Muscle layer of colon (tissue), 2 donors: ENCODE measurements around the gene EIF4E3.
A peak's percentile ranks its signal among the peaks of the same experiment; 100 is the strongest.

ENCODE experiments used
- H3K27ac ChIP-seq: one replicate; pipeline ENCODE4 v1.7.0; 2013; ENCODE audit warnings: low read depth, mild to moderate bottlenecking, low read length, moderate library complexity
- H3K27me3 ChIP-seq, 2 donors: one replicate each; pipeline ENCODE4 v1.7.0; 2013; ENCODE audit warnings: low read length in 2 of 2, mild to moderate bottlenecking in 2 of 2; ENCODE audit not compliant: insufficient read depth in 2 of 2, control insufficient read depth in 1 of 2
- H3K36me3 ChIP-seq: one replicate; pipeline ENCODE4 v1.7.0; 2013; ENCODE audit warnings: mild to moderate bottlenecking, low read length; ENCODE audit not compliant: insufficient read depth
- H3K4me1 ChIP-seq: one replicate; pipeline ENCODE4 v1.7.0; 2013; ENCODE audit warnings: mild to moderate bottlenecking, low read length; ENCODE audit not compliant: insufficient read depth
- H3K4me3 ChIP-seq, 2 donors: one replicate each; pipeline ENCODE4 v1.7.0; 2013; ENCODE audit warnings: low read length in 2 of 2, low read depth in 1 of 2, mild to moderate bottlenecking in 1 of 2, moderate library complexity in 1 of 2
- H3K9ac ChIP-seq: one replicate; pipeline ENCODE4 v1.7.0; 2013; ENCODE audit warnings: low read length
- H3K9me3 ChIP-seq: one replicate; pipeline ENCODE4 v1.7.0; 2013; ENCODE audit warnings: mild to moderate bottlenecking, low read length
- donor health status: abdominal sarcoma.
- donor health status: Adenocarcinoma of cecum.

EIF4E3 gene

GRCh38 chr3:71662056-71662455 lies 63.1 kb downstream of the EIF4E3 start:
- Histone ChIP-seq H3K36me3 (no peaks in the 10 kb centered on the region), H3K4me1 (peaks cover 44% of the 10 kb centered on the region), H3K4me3 (no peak overlapping the region), H3K9ac (no peak overlapping the region), H3K27ac (no peak overlapping the region), H3K9me3 (no peaks in the 10 kb centered on the region), H3K27me3 (no peaks in the 10 kb centered on the region)

GRCh38 chr3:71659864-71660591 lies 65.2 kb downstream of the EIF4E3 start:
- peak overlapping the region; percentile 78 for H3K27ac ChIP-seq
- no peak overlapping the region for H3K4me3 ChIP-seq

GRCh38 chr3:71657831-71658530 lies 67.2 kb downstream of the EIF4E3 start:
- no peaks in the 10 kb centered on the region for H3K27me3 ChIP-seq
- H3K27ac ChIP-seq = peak overlapping the region; percentile 51
- H3K36me3 ChIP-seq = no peaks in the 10 kb centered on the region
- peak overlapping the region in 1 of 2 donors; percentile 28 for H3K4me3 ChIP-seq
- peaks cover 47% of the 10 kb centered on the region for H3K4me1 ChIP-seq
- H3K9ac ChIP-seq = no peak overlapping the region
- H3K9me3 ChIP-seq = no peaks in the 10 kb centered on the region

More at GRCh38 chr3:71659864-71660591, 65.2 kb downstream of the EIF4E3 start:
- no peaks in the 10 kb centered on the region for H3K9me3 ChIP-seq
- no peaks in the 10 kb centered on the region for H3K27me3 ChIP-seq
- H3K36me3 ChIP-seq = no peaks in the 10 kb centered on the region
- peaks cover 44% of the 10 kb centered on the region for H3K4me1 ChIP-seq
- H3K9ac ChIP-seq = no peak overlapping the region

GRCh38 chr3:71655061-71655460 lies 70.1 kb downstream of the EIF4E3 start:
- Histone ChIP-seq H3K36me3 (no peaks in the 10 kb centered on the region), H3K27me3 (no peaks in the 10 kb centered on the region), H3K4me3 (no peak overlapping the region), H3K4me1 (peaks cover 47% of the 10 kb centered on the region), H3K9ac (no peak overlapping the region), H3K27ac (no peak overlapping the region), H3K9me3 (no peaks in the 10 kb centered on the region)

- H3K27ac ChIP-seq = no peak overlapping the region
- no peaks in the 10 kb centered on the region for H3K9me3 ChIP-seq
- peaks cover 30% of the 10 kb centered on the region for H3K4me1 ChIP-seq
- no peaks in the 10 kb centered on the region for H3K36me3 ChIP-seq
- H3K27me3 ChIP-seq = no peaks in the 10 kb centered on the region
- no peak overlapping the region for H3K4me3 ChIP-seq
- H3K9ac ChIP-seq = no peak overlapping the region
Measured at GRCh38 chr3:71653414-71653807, 71.8 kb downstream of the EIF4E3 start.

- Histone ChIP-seq H3K9ac (no peak overlapping the region), H3K4me3 (no peak overlapping the region), H3K27me3 (no peaks in the 10 kb centered on the region), H3K9me3 (no peaks in the 10 kb centered on the region), H3K4me1 (peaks cover 25% of the 10 kb centered on the region), H3K27ac (no peak overlapping the region), H3K36me3 (no peaks in the 10 kb centered on the region)
Measured at GRCh38 chr3:71652781-71653413, 72.3 kb downstream of the EIF4E3 start.

GRCh38 chr3:71651625-71652024 lies 73.6 kb downstream of the EIF4E3 start:
- no peaks in the 10 kb centered on the region for H3K9me3 ChIP-seq
- H3K4me3 ChIP-seq = no peak overlapping the region
- no peak overlapping the region for H3K27ac ChIP-seq
- H3K9ac ChIP-seq = no peak overlapping the region
- H3K4me1 ChIP-seq = peaks cover 19% of the 10 kb centered on the region
- no peaks in the 10 kb centered on the region for H3K27me3 ChIP-seq
- no peaks in the 10 kb centered on the region for H3K36me3 ChIP-seq

GRCh38 chr3:71650372-71650771 lies 74.8 kb downstream of the EIF4E3 start:
- no peaks in the 10 kb centered on the region for H3K9me3 ChIP-seq
- H3K4me1 ChIP-seq = peaks cover 19% of the 10 kb centered on the region
- H3K27me3 ChIP-seq = no peaks in the 10 kb centered on the region
- no peaks in the 10 kb centered on the region for H3K36me3 ChIP-seq
- H3K9ac ChIP-seq = no peak overlapping the region
- no peak overlapping the region for H3K4me3 ChIP-seq
- no peak overlapping the region for H3K27ac ChIP-seq

GRCh38 chr3:71649757-71650156 lies 75.4 kb downstream of the EIF4E3 start:
- H3K4me3 ChIP-seq = no peak overlapping the region
- H3K27ac ChIP-seq = no peak overlapping the region
- no peak overlapping the region for H3K9ac ChIP-seq
- H3K36me3 ChIP-seq = no peaks in the 10 kb centered on the region
- no peaks in the 10 kb centered on the region for H3K27me3 ChIP-seq
- peaks cover 19% of the 10 kb centered on the region for H3K4me1 ChIP-seq
- no peaks in the 10 kb centered on the region for H3K9me3 ChIP-seq

- no peaks in the 10 kb centered on the region for H3K9me3 ChIP-seq
- no peaks in the 10 kb centered on the region for H3K27me3 ChIP-seq
- peaks cover 10% of the 10 kb centered on the region for H3K4me1 ChIP-seq
- no peak overlapping the region for H3K4me3 ChIP-seq
- no peak overlapping the region for H3K9ac ChIP-seq
- no peaks in the 10 kb centered on the region for H3K36me3 ChIP-seq
- H3K27ac ChIP-seq = no peak overlapping the region
Measured at GRCh38 chr3:71647751-71648150, 77.5 kb downstream of the EIF4E3 start.

- no peak overlapping the region for H3K4me3 ChIP-seq
- no peaks in the 10 kb centered on the region for H3K9me3 ChIP-seq
- no peaks in the 10 kb centered on the region for H3K27me3 ChIP-seq
- H3K9ac ChIP-seq = no peak overlapping the region
- no peak overlapping the region for H3K27ac ChIP-seq
- peaks cover 3% of the 10 kb centered on the region for H3K4me1 ChIP-seq
- no peaks in the 10 kb centered on the region for H3K36me3 ChIP-seq
Measured at GRCh38 chr3:71646971-71647370, 78.2 kb downstream of the EIF4E3 start.
